ENCODE measurements around the gene CARMIL3.

- TF ChIP-seq POLR2AphosphoS5 (IDR thresholded peaks at IDR 0.05; ENCODE audit: low read depth, low read length) (no peak), POLR2A (IDR thresholded peaks at IDR 0.05; ENCODE audit: low read depth, low read length) (no peak), TAF1 (IDR thresholded peaks at IDR 0.05; ENCODE audit: borderline replicate concordance, low read depth, low read length) (no peak)
Observed at GRCh38 chr14:24092110-24092504, 40.3 kb downstream of the CARMIL3 start.
